IMR-90 (cell line): Measurements from ENCODE around the gene OGFOD3. TPM values are rescaled to one million over a fixed set of nuclear protein-coding genes. Genes with fewer than 3 reads are reported as not detected.
A peak's percentile ranks its signal among the peaks of the same experiment; 100 is the strongest.

Source experiments
- ATAC-seq: fragments of 200-7000 bp; cut with Tn5 transposase; 2 replicates; pipeline ENCODE4 v1.9.1; 2020; ENCODE audit warnings: low read depth, mild to moderate bottlenecking, moderate library complexity
- BruUV-seq: library from RNA; stranded (reverse); fragments of 400-500 nt; replicated peaks from 2 replicates; lab custom pipeline; 2021; lab: Mats Ljungman, UMichigan
- CTCF ChIA-PET: fragments of 300-600 bp; formaldehyde crosslinking; extraction: SDS; loops from one replicate; lab custom pipeline; 2021; ENCODE audit warnings: antibody characterized with exemption; lab: Yijun Ruan, JAX
- POLR2A ChIA-PET: fragments of 300-600 bp; sonication (Branson Sonifier 250); formaldehyde crosslinking; loops from one replicate; lab custom pipeline; 2022; ENCODE audit warnings: antibody characterized with exemption; ENCODE audit not compliant: unreplicated experiment; lab: Charles Lee
- DNase-seq: peaks from one replicate; pipeline ENCODE4 v3.0.0; 2013
- H2AFZ ChIP-seq: replicated peaks from 2 replicates; pipeline ENCODE3; 2013; ENCODE audit warnings: low read length, mild to moderate bottlenecking; ENCODE audit not compliant: poor library complexity
- H2AK5ac ChIP-seq: 2 replicates; pipeline ENCODE4 v1.6.1; 2013; ENCODE audit warnings: low read depth, low read length, inconsistent platforms
- H2AK9ac ChIP-seq: replicated peaks from 2 replicates; pipeline ENCODE3; 2013; ENCODE audit warnings: mild to moderate bottlenecking, low read depth, low read length, moderate library complexity; ENCODE audit not compliant: poor library complexity
- H2BK120ac ChIP-seq: 2 replicates; pipeline ENCODE4 v1.6.1; 2013; ENCODE audit warnings: low read depth, low read length, inconsistent platforms
- H2BK15ac ChIP-seq: 3 replicates; pipeline ENCODE4 v1.6.1; 2013; ENCODE audit warnings: low read depth, low read length, inconsistent platforms
- H2BK20ac ChIP-seq: 2 replicates; pipeline ENCODE4 v1.6.1; 2013; ENCODE audit warnings: low read depth, mild to moderate bottlenecking, inconsistent platforms, low read length, moderate library complexity
- H2BK5ac ChIP-seq: 2 replicates; pipeline ENCODE4 v1.6.1; 2013; ENCODE audit warnings: mild to moderate bottlenecking, low read depth, low read length, inconsistent platforms; ENCODE audit not compliant: poor library complexity, severe bottlenecking
- H3K14ac ChIP-seq: replicated peaks from 2 replicates; pipeline ENCODE4 v1.6.1; 2013; ENCODE audit warnings: low read depth, low read length, inconsistent platforms
- H3K18ac ChIP-seq: 2 replicates; pipeline ENCODE4 v1.6.1; 2013; ENCODE audit warnings: low read depth, low read length, control low read depth
- H3K23ac ChIP-seq: 2 replicates; pipeline ENCODE4 v1.6.1; 2013; ENCODE audit warnings: low read depth, low read length, inconsistent platforms
- H3K27ac ChIP-seq: 2 replicates; pipeline ENCODE4 v1.5.1; 2013; ENCODE audit warnings: mild to moderate bottlenecking, control low read depth, low read length; ENCODE audit not compliant: insufficient read depth
- H3K27me3 ChIP-seq: 2 replicates; pipeline ENCODE4 v1.6.1; 2013; ENCODE audit warnings: low read length; ENCODE audit not compliant: control insufficient read depth, insufficient read depth
- H3K36me3 ChIP-seq: 2 replicates; pipeline ENCODE4 v1.6.1; 2013; ENCODE audit warnings: low read length, mixed read lengths; ENCODE audit not compliant: control insufficient read depth, insufficient read depth
- H3K4ac ChIP-seq: 2 replicates; pipeline ENCODE4 v1.6.1; 2013; ENCODE audit warnings: low read depth, low read length, inconsistent platforms
- H3K4me1 ChIP-seq: 2 replicates; pipeline ENCODE4 v1.6.1; 2013; ENCODE audit warnings: low read length, mixed read lengths; ENCODE audit not compliant: control insufficient read depth, insufficient read depth
- H3K4me2 ChIP-seq: 2 replicates; pipeline ENCODE4 v1.6.1; 2013; ENCODE audit warnings: low read depth, mild to moderate bottlenecking, control low read depth, low read length, moderate library complexity
- H3K4me3 ChIP-seq: 2 replicates; pipeline ENCODE4 v1.5.1; 2013; ENCODE audit warnings: low read depth, mild to moderate bottlenecking, control low read depth, low read length, moderate library complexity; ENCODE audit not compliant: insufficient read depth
- H3K56ac ChIP-seq: 2 replicates; pipeline ENCODE4 v1.6.1; 2013; ENCODE audit warnings: low read length, inconsistent platforms; ENCODE audit not compliant: insufficient read depth; ENCODE audit errors: extremely low read depth
- H3K79me1 ChIP-seq, 2 experiments: 2 replicates each; pipeline ENCODE4 v1.6.1; 2013; ENCODE audit warnings: low read length in 2 of 2, inconsistent platforms in 1 of 2, low read depth in 1 of 2
- H3K9ac ChIP-seq: 2 replicates; pipeline ENCODE4 v1.6.1; 2013; ENCODE audit warnings: low read depth, low read length, control low read depth
- H3K9me1 ChIP-seq: 2 replicates; pipeline ENCODE4 v1.6.1; 2013; ENCODE audit warnings: low read length, inconsistent platforms; ENCODE audit not compliant: insufficient read depth
- H3K9me3 ChIP-seq: 2 replicates; pipeline ENCODE4 v1.6.1; 2013; ENCODE audit warnings: low read length; ENCODE audit not compliant: control insufficient read depth, insufficient read depth
- H4K20me1 ChIP-seq: 2 replicates; pipeline ENCODE4 v1.6.1; 2013; ENCODE audit warnings: low read length, inconsistent platforms; ENCODE audit not compliant: insufficient read depth
- H4K5ac ChIP-seq: 2 replicates; pipeline ENCODE4 v1.6.1; 2013; ENCODE audit warnings: mild to moderate bottlenecking, low read depth, low read length, control low read depth
- H4K8ac ChIP-seq, 2 experiments: 2 replicates each; pipeline ENCODE4 v1.6.1; 2013; ENCODE audit warnings: low read depth in 2 of 2, low read length in 2 of 2, control low read depth in 1 of 2, inconsistent platforms in 1 of 2
- H4K91ac ChIP-seq: 2 replicates; pipeline ENCODE4 v1.6.1; 2013; ENCODE audit warnings: low read depth, low read length, inconsistent platforms; ENCODE audit not compliant: insufficient read depth
- BHLHE40 ChIP-seq: fragments of 150-350 bp; IDR thresholded peaks from 2 replicates; pipeline ENCODE4 v1.6.1; 2016; ENCODE audit warnings: mild to moderate bottlenecking, low read depth, low read length
- CEBPB ChIP-seq: IDR thresholded peaks from 2 replicates; pipeline ENCODE4 v1.6.1; 2012; ENCODE audit warnings: low read depth, low read length, improper control_type of control experiment
- CHD1 ChIP-seq: IDR thresholded peaks from 2 replicates; pipeline ENCODE4 v1.6.1; 2012; ENCODE audit warnings: low read depth, low read length, improper control_type of control experiment
- FOS ChIP-seq: fragments of 150-350 bp; IDR thresholded peaks from 2 replicates; pipeline ENCODE4 v1.6.1; 2016; ENCODE audit warnings: low read depth, low read length
- MAFK ChIP-seq: IDR thresholded peaks from 2 replicates; pipeline ENCODE4 v1.6.1; 2012; ENCODE audit warnings: low read depth, low read length, improper control_type of control experiment
- MAZ ChIP-seq: IDR thresholded peaks from 2 replicates; pipeline ENCODE4 v1.6.1; 2012; ENCODE audit warnings: low read depth, mild to moderate bottlenecking, low read length, improper control_type of control experiment, moderate library complexity, borderline replicate concordance
- MXI1 ChIP-seq: IDR thresholded peaks from 2 replicates; pipeline ENCODE4 v1.6.1; 2012; ENCODE audit warnings: low read depth, mild to moderate bottlenecking, low read length, moderate library complexity, borderline replicate concordance
- NFE2L2 ChIP-seq: fragments of 150-350 bp; IDR thresholded peaks from 2 replicates; pipeline ENCODE4 v1.6.1; 2016; ENCODE audit warnings: low read depth, mild to moderate bottlenecking, low read length
- RAD21 ChIP-seq: IDR thresholded peaks from 2 replicates; pipeline ENCODE4 v1.6.1; 2012; ENCODE audit warnings: low read length, improper control_type of control experiment
- RFX5 ChIP-seq: IDR thresholded peaks from 2 replicates; pipeline ENCODE4 v1.8.0; 2012; ENCODE audit warnings: low read depth, mild to moderate bottlenecking, low read length, moderate library complexity
- SMC3 ChIP-seq: fragments of 150-350 bp; IDR thresholded peaks from 2 replicates; pipeline ENCODE4 v1.6.1; 2016; ENCODE audit warnings: low read depth, mild to moderate bottlenecking, antibody characterized with exemption, low read length, moderate library complexity
- WGBS, 2 experiments: methylation state at CpG; one replicate each; pipeline versions ENCODE4 v1.1.5 to v1.1.7; 2013; ENCODE audit warnings: missing lambda C conversion rate in 2 of 2; ENCODE audit not compliant: insufficient read length in 1 of 2; ENCODE audit errors: extremely low coverage in 2 of 2; 5-methylcytosine and 5-hydroxymethylcytosine counted together
- dilution Hi-C: fragments of 300-500 bp; cut with HindIII; formaldehyde crosslinking; loops from one replicate; pipeline ENCODE4 v1.14.3; 2018; ENCODE audit warnings: low sequenced_read_pairs; ENCODE audit not compliant: unreplicated experiment
- in situ Hi-C: fragments of 300-500 bp; cut with MboI; formaldehyde crosslinking; loops from 3 replicates; pipeline ENCODE4 v1.14.3; 2019; ENCODE audit warnings: low sequenced_read_pairs, inconsistent platforms, mixed read lengths
- intact Hi-C: fragments of 100-400 bp; cut with micrococcal nuclease; formaldehyde crosslinking; loops from 2 replicates; pipeline ENCODE4 v1.10.0; 2022
- polyA plus RNA-seq, 3 experiments: library from polyadenylated mRNA; depleted of rRNA; stranded (reverse); fragments of >200 nt; gene quantifications; 2 replicates each; pipeline ENCODE4 v1.2.3, GENCODE V29; 2012; ENCODE audit warnings: low replicate concordance in 1 of 3
- total RNA-seq: library from RNA; depleted of rRNA; stranded (reverse); fragments of >200 nt; gene quantifications from 2 replicates; pipeline ENCODE4 v1.2.3, GENCODE V29; 2012
- TF ChIP-seq, protein P1 (sequence below): conservative IDR thresholded peaks from 2 replicates; pipeline ENCODE4 v1.5.1; 2012; ENCODE audit warnings: mild to moderate bottlenecking, low read depth, low read length, improper control_type of control experiment

The OGFOD3 gene
- total and polyA plus RNA-seq, 2 of the 4 experiments (the other 2 are of a cell fraction), result 25.3 to 33.4 TPM

DNA sequence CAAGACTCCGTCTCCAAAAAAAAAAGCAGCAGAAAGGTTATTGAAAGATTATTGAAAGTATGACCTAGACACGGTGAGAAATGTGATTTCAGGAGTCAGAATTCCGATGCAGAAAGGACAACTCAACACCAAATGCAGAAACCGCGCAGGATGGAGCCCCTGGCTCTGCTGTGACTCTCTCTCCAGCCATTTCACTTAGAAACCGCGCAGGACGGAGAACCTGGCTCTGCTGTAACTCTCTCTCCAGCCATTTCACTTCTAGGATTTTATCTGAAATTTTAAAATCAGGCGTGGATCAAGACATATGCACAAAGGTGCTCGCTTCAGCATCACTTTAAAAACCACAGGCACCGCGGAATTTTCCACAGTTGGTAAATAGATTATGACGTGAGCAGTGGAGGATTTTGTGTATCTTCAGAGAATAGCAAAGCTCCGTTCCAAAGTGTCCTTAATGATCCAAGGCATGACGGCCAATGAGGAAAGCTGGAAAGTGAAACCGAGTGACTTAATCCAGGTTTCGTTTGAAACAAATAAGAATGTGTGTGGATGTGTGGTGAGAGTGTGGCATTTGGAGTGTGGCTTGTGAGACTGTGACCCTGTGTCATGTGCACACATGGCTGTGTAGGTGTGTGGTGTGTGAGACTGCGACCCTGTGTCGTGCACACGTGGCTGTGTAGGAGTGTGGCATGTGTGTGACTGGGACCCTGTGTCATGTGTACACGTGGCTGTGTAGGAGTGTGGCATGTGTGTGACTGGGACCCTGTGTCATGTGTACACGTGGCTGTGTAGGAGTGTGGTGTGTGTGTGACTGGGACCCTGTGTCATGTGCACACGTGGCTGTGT lies 37.3 kb downstream of the OGFOD3 start:
- H2AFZ ChIP-seq, result no peak overlapping the region
- intact Hi-C loops (no loop called here), dilution Hi-C loops (no loop called here), in situ Hi-C loops (no loop called here)
- peaks cover 4% of the 10 kb centered on the region for H3K4me1 ChIP-seq
- no peak overlapping the region for H4K5ac ChIP-seq
- peak overlapping the region; percentile 85 for H3K4me2 ChIP-seq
- no TSS peak for BruUV-seq
- no peaks in the 10 kb centered on the region for H3K79me1 ChIP-seq
- POLR2A ChIA-PET, result no interaction called here
- H3K36me3 ChIP-seq, result no peaks in the 10 kb centered on the region
- H3K4ac ChIP-seq, result no peak overlapping the region
- no peak overlapping the region for H3K9ac ChIP-seq
- peaks cover 43% of the 10 kb centered on the region for H3K27me3 ChIP-seq
- H3K9me1 ChIP-seq, result peaks cover 4% of the 10 kb centered on the region; the same call in 1 of the 2 replicates
- no peak overlapping the region for H3K27ac ChIP-seq
- CTCF ChIA-PET, result no interaction called here
- no peak overlapping the region for H2BK20ac ChIP-seq
- no peak overlapping the region for H4K91ac ChIP-seq
- no peak overlapping the region for H2BK120ac ChIP-seq
- H3K23ac ChIP-seq, result peak overlapping the region; percentile 52; the same call in 1 of the 2 replicates
- no peaks in the 10 kb centered on the region for H3K9me3 ChIP-seq
- DNase-seq (peak; percentile 32), ATAC-seq (no peak; the same call in 1 of the 2 replicates)
- H2AK5ac ChIP-seq, result peak overlapping the region; percentile 73; the same call in 1 of the 2 replicates
- no peak overlapping the region for H2AK9ac ChIP-seq
- TF ChIP-seq FOS, result no peak
- TF ChIP-seq SMC3, result no peak
- TF ChIP-seq MAZ, result no peak
- TF ChIP-seq CHD1, result no peak
- TF ChIP-seq CEBPB, result no peak
- TF ChIP-seq, protein P1, sequence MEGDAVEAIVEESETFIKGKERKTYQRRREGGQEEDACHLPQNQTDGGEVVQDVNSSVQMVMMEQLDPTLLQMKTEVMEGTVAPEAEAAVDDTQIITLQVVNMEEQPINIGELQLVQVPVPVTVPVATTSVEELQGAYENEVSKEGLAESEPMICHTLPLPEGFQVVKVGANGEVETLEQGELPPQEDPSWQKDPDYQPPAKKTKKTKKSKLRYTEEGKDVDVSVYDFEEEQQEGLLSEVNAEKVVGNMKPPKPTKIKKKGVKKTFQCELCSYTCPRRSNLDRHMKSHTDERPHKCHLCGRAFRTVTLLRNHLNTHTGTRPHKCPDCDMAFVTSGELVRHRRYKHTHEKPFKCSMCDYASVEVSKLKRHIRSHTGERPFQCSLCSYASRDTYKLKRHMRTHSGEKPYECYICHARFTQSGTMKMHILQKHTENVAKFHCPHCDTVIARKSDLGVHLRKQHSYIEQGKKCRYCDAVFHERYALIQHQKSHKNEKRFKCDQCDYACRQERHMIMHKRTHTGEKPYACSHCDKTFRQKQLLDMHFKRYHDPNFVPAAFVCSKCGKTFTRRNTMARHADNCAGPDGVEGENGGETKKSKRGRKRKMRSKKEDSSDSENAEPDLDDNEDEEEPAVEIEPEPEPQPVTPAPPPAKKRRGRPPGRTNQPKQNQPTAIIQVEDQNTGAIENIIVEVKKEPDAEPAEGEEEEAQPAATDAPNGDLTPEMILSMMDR, result no peak
- TF ChIP-seq RFX5, result no peak
- TF ChIP-seq BHLHE40, result no peak
- no peak for TF ChIP-seq RAD21
- TF ChIP-seq NFE2L2, result no peak
- TF ChIP-seq MAFK, result no peak
- no peak for TF ChIP-seq MXI1
- no peak overlapping the region for H2BK15ac ChIP-seq
- no peak overlapping the region for H4K8ac ChIP-seq
- no peak overlapping the region for H2BK5ac ChIP-seq
- no peaks in the 10 kb centered on the region; the same call in 1 of the 2 replicates for H4K20me1 ChIP-seq
- H3K56ac ChIP-seq, result no peak overlapping the region
- no peak overlapping the region; the same call in 1 of the 2 replicates for H3K4me3 ChIP-seq
- no peak overlapping the region for H3K14ac ChIP-seq
- H3K18ac ChIP-seq, result peak overlapping the region; percentile 60; the same call in 1 of the 2 replicates
- 27% methylated on average over 5 of the region's 23 CpGs; no CpG with 5 or more reads in 1 of the 2 experiments for WGBS, 2 experiments
